GM12878 (cell line): ENCODE measurements around the gene TMC2. TPM values are rescaled to one million over a fixed set of nuclear protein-coding genes. Genes with fewer than 3 reads are reported as not detected.

ENCODE experiments used
- BHLHE40 ChIP-seq, 2 experiments: fragments of 450-650 bp in 1 of 2; IDR thresholded peaks; 2 replicates each; pipeline ENCODE4 v1.6.1; 2011 to 2017; ENCODE audit warnings: low read depth in 2 of 2, borderline replicate concordance in 1 of 2, improper control_type of control experiment in 1 of 2, low read length in 1 of 2, mild to moderate bottlenecking in 1 of 2
- CBFB ChIP-seq: IDR thresholded peaks from 2 replicates; pipeline ENCODE4 v1.6.1; 2016; ENCODE audit warnings: antibody characterized with exemption, low read depth
- CHD2 ChIP-seq: IDR thresholded peaks from 2 replicates; pipeline ENCODE4 v1.6.1; 2011; ENCODE audit warnings: low read depth, low read length, improper control_type of control experiment, borderline replicate concordance
- CTCF ChIP-seq, 3 experiments: IDR thresholded peaks in 2 of 3; conservative IDR thresholded peaks in 1 of 3; 2 replicates each; pipeline ENCODE4 v1.5.1; 2011; ENCODE audit warnings: low read depth in 3 of 3, low read length in 3 of 3, mild to moderate bottlenecking in 3 of 3, control low read depth in 2 of 3, moderate library complexity in 2 of 3, inconsistent platforms in 1 of 3, mixed read lengths in 1 of 3; ENCODE audit not compliant: control insufficient read depth in 2 of 3, insufficient read depth in 1 of 3; ENCODE audit errors: extremely low read depth in 1 of 3
- EGR1 ChIP-seq, 2 experiments: IDR thresholded peaks; 1 replicate in 1 of 2; 2 replicates in 1 of 2; pipeline ENCODE4 v1.6.1; 2011 to 2012; ENCODE audit warnings: low read depth in 2 of 2, low read length in 2 of 2, borderline replicate concordance in 1 of 2, mild to moderate bottlenecking in 1 of 2, moderate library complexity in 1 of 2
- NKRF ChIP-seq: fragments of 450-650 bp; conservative IDR thresholded peaks from 2 replicates; pipeline ENCODE4 v1.6.1; 2017; ENCODE audit warnings: mild to moderate bottlenecking, moderate library complexity
- NR2C2 ChIP-seq: IDR thresholded peaks from 2 replicates; pipeline ENCODE4 v1.6.1; 2011; ENCODE audit warnings: borderline replicate concordance, low read depth; ENCODE audit not compliant: control insufficient read depth, insufficient read length
- NR2F1 ChIP-seq: fragments of 450-650 bp; conservative IDR thresholded peaks from 2 replicates; pipeline ENCODE4 v1.6.1; 2017; ENCODE audit warnings: mild to moderate bottlenecking
- PML ChIP-seq: IDR thresholded peaks from 2 replicates; pipeline ENCODE4 v1.6.1; 2012; ENCODE audit warnings: low read length, inconsistent platforms
- POLR2AphosphoS5 ChIP-seq: IDR thresholded peaks from 2 replicates; pipeline ENCODE4 v1.6.1; 2011; ENCODE audit warnings: mild to moderate bottlenecking, low read length, inconsistent platforms
- POU2F2 ChIP-seq: IDR thresholded peaks from 3 replicates; pipeline ENCODE4 v1.6.1; 2011; ENCODE audit warnings: low read depth, mild to moderate bottlenecking, low read length, borderline replicate concordance
- RUNX3 ChIP-seq: IDR thresholded peaks from 2 replicates; pipeline ENCODE4 v1.6.1; 2012; ENCODE audit warnings: low read length, inconsistent platforms
- SMARCA5 ChIP-seq: fragments of 450-650 bp; IDR thresholded peaks from 2 replicates; pipeline ENCODE4 v1.6.1; 2017; ENCODE audit warnings: mild to moderate bottlenecking
- SMC3 ChIP-seq: IDR thresholded peaks from 2 replicates; pipeline ENCODE4 v1.6.1; 2011; ENCODE audit warnings: low read length, improper control_type of control experiment, borderline replicate concordance
- ZBTB11 ChIP-seq: fragments of 450-650 bp; formaldehyde crosslinking; IDR thresholded peaks from 2 replicates; pipeline ENCODE4 v1.5.0; 2022; ENCODE audit warnings: mild to moderate bottlenecking, missing genetic modification characterization
- polyA plus RNA-seq, 11 experiments: library from polyadenylated mRNA; depleted of rRNA in 4 of 11; unstranded in 6 of 11; stranded (reverse) in 5 of 11; fragments of >200 nt; fragmentation: Nextera tagmentation in 4 of 11; fragmentation: Illumina TruSeq in 1 of 11; extraction: Ambion mirVana in 4 of 11; extraction: Trizol in 1 of 11; gene quantifications; 1 replicate in 1 of 11; 2 replicates in 10 of 11; pipeline versions ENCODE4 v1.2.1 to v1.2.3, GENCODE V29; 2011 to 2016; ENCODE audit warnings: inconsistent platforms in 2 of 11, missing spikeins in 2 of 11, low read depth in 1 of 11
- total RNA-seq, 4 experiments: library from RNA; depleted of rRNA in 3 of 4; stranded (reverse); fragments of >200 nt in 3 of 4; fragmentation: Illumina TruSeq in 1 of 4; extraction: Trizol in 1 of 4; gene quantifications; 2 replicates each; pipeline versions ENCODE4 v1.2.1 to v1.2.3, GENCODE V29; 2013 to 2021
- TF ChIP-seq, protein P1 (sequence below): IDR thresholded peaks from 2 replicates; pipeline ENCODE4 v1.6.1; 2012; ENCODE audit warnings: low read depth, low read length, improper control_type of control experiment

The TMC2 gene
- total and polyA plus RNA-seq, 10 of the 15 experiments (the other 5 are each of a cell fraction or from before 2014, with no cell fraction given): 0.08 TPM; not detected in 9

- TF ChIP-seq POU2F2: no peak
- TF ChIP-seq NR2C2: no peak
- TF ChIP-seq ZBTB11 (CRISPR knock-in tag): no peak
- TF ChIP-seq SMC3: peak; percentile 50; the same call in 1 of the 2 replicates
- peak; percentile 54; the same call in 1 of the 2 replicates for TF ChIP-seq POLR2AphosphoS5
- TF ChIP-seq PML: no peak
- TF ChIP-seq RUNX3: peak; percentile 60
- TF ChIP-seq SMARCA5: peak; percentile 96; the same call in 1 of the 2 replicates
- peak; percentile 59; the same call in 1 of the 2 replicates for TF ChIP-seq CHD2
- TF ChIP-seq EGR1 (IDR thresholded peaks at IDR 0.05; ENCODE audit: borderline replicate concordance in 1 of 2, low read depth in 2 of 2, low read length in 2 of 2): 0 out of 3 replicates have a peak, but pooled peaks of 1 of the 2 experiments have one; percentile 27
- TF ChIP-seq NR2F1: 0 out of 2 replicates have a peak, but pooled peaks have one; percentile 23
- TF ChIP-seq BHLHE40 (IDR thresholded peaks at IDR 0.05; ENCODE audit: borderline replicate concordance in 1 of 2, low read depth in 2 of 2, low read length in 1 of 2): peak; percentile 19 to 38; a peak in 2 of 4 replicates
- 0 out of 2 replicates have a peak, but pooled peaks have one; percentile 36 for TF ChIP-seq NKRF
- TF ChIP-seq CTCF (IDR thresholded peaks at IDR 0.05 in 2 of 3, conservative IDR thresholded peaks at IDR 0.05 in 1 of 3; ENCODE audit: control insufficient read depth in 2 of 3, extremely low read depth in 1 of 3, insufficient read depth in 1 of 3, low read depth in 3 of 3, low read length in 3 of 3): peak; percentile 88 to 95 (median 91)
- peak; percentile 37; the same call in 1 of the 2 replicates for TF ChIP-seq CBFB
- TF ChIP-seq, protein P1, sequence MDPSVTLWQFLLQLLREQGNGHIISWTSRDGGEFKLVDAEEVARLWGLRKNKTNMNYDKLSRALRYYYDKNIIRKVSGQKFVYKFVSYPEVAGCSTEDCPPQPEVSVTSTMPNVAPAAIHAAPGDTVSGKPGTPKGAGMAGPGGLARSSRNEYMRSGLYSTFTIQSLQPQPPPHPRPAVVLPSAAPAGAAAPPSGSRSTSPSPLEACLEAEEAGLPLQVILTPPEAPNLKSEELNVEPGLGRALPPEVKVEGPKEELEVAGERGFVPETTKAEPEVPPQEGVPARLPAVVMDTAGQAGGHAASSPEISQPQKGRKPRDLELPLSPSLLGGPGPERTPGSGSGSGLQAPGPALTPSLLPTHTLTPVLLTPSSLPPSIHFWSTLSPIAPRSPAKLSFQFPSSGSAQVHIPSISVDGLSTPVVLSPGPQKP: peak; percentile 30; the same call in 1 of the 2 replicates
Observed at GRCh38 chr20:2523919-2524708, 12.3 kb upstream of the TMC2 start (continued).
